H1 (cell line): ENCODE measurements around the gene SLC6A7. TPM values are rescaled to one million over a fixed set of nuclear protein-coding genes. Genes with fewer than 3 reads are reported as not detected.

Experiments used
- CTCF ChIA-PET: fragments of 300-600 bp; sonication (Branson Sonifier 250); formaldehyde crosslinking; loops from one replicate; lab custom pipeline; 2021; ENCODE audit not compliant: partially characterized antibody; lab: Charles Lee
- POLR2A ChIA-PET: fragments of 300-600 bp; sonication (Branson Sonifier 250); formaldehyde crosslinking; loops from one replicate; lab custom pipeline; 2021; ENCODE audit warnings: inconsistent platforms; ENCODE audit not compliant: partially characterized antibody; lab: Charles Lee
- DNase-seq, 2 experiments: peaks; one replicate each; pipeline versions ENCODE4 v3.0.0 to v3.0.0-alpha.2; 2010 to 2022; ENCODE audit warnings: low spot score in 2 of 2, low read depth in 1 of 2, mixed read lengths in 1 of 2
- FAIRE-seq: peaks from 2 replicates; lab custom pipeline; 2011; peaks lifted over from hg19 to GRCh38; lab: Jason Lieb, UNC
- H2AFZ ChIP-seq: 2 replicates; pipeline ENCODE4 v1.8.1; 2012; ENCODE audit warnings: low read length, inconsistent platforms
- H2AK5ac ChIP-seq: 2 replicates; pipeline ENCODE4 v1.6.1; 2013; ENCODE audit warnings: low read depth, low read length
- H2BK120ac ChIP-seq: replicated peaks from 2 replicates; pipeline ENCODE3; 2013; ENCODE audit warnings: low read depth, low read length, inconsistent platforms
- H2BK12ac ChIP-seq: 2 replicates; pipeline ENCODE4 v1.6.1; 2013; ENCODE audit warnings: low read depth, low read length
- H2BK15ac ChIP-seq: 2 replicates; pipeline ENCODE4 v1.6.1; 2013; ENCODE audit warnings: low read length
- H2BK20ac ChIP-seq: 2 replicates; pipeline ENCODE4 v1.6.1; 2013; ENCODE audit warnings: low read length
- H2BK5ac ChIP-seq: 2 replicates; pipeline ENCODE4 v1.6.1; 2013; ENCODE audit warnings: low read depth, low read length
- H3K14ac ChIP-seq: 2 replicates; pipeline ENCODE4 v1.6.1; 2013; ENCODE audit warnings: inconsistent platforms; ENCODE audit not compliant: insufficient read length
- H3K18ac ChIP-seq: 2 replicates; pipeline ENCODE4 v1.6.1; 2013; ENCODE audit warnings: low read length; ENCODE audit errors: extremely low read depth
- H3K23ac ChIP-seq: 2 replicates; pipeline ENCODE4 v1.6.1; 2013; ENCODE audit warnings: inconsistent platforms; ENCODE audit not compliant: insufficient read length
- H3K23me2 ChIP-seq: 2 replicates; pipeline ENCODE4 v1.6.1; 2013; ENCODE audit warnings: low read depth, low read length
- H3K27ac ChIP-seq: 2 replicates; pipeline ENCODE4 v1.6.1; 2011; ENCODE audit warnings: low read depth, low read length, inconsistent platforms
- H3K27me3 ChIP-seq, 4 experiments: replicated peaks in 1 of 4; 1 replicate in 1 of 4; 2 replicates in 3 of 4; pipeline versions ENCODE4 v1.6.1 to v1.8.1; 2011 to 2013; ENCODE audit warnings: low read length in 3 of 4, mild to moderate bottlenecking in 3 of 4, inconsistent platforms in 2 of 4, mixed read lengths in 2 of 4, moderate library complexity in 1 of 4; ENCODE audit not compliant: control insufficient read depth in 3 of 4, insufficient read depth in 3 of 4; ENCODE audit errors: extremely low read depth in 1 of 4
- H3K36me3 ChIP-seq, 4 experiments: 2 replicates each; pipeline versions ENCODE4 v1.6.1 to v1.8.1; 2011 to 2013; ENCODE audit warnings: mild to moderate bottlenecking in 4 of 4, low read length in 3 of 4, moderate library complexity in 2 of 4, control low read depth in 1 of 4, inconsistent platforms in 1 of 4; ENCODE audit not compliant: insufficient read depth in 4 of 4, control insufficient read depth in 2 of 4
- H3K4ac ChIP-seq: replicated peaks from 2 replicates; pipeline ENCODE3; 2013; ENCODE audit warnings: low read length, low read depth, mixed read lengths, inconsistent platforms; ENCODE audit not compliant: insufficient read length
- H3K4me1 ChIP-seq, 4 experiments: replicated peaks in 1 of 4; 1 replicate in 1 of 4; 2 replicates in 3 of 4; pipeline versions ENCODE4 v1.6.1 to v1.8.1; 2011 to 2013; ENCODE audit warnings: low read length in 3 of 4, inconsistent platforms in 2 of 4, mixed read lengths in 1 of 4; ENCODE audit not compliant: insufficient read depth in 4 of 4, control insufficient read depth in 3 of 4
- H3K4me2 ChIP-seq, 2 experiments: 2 replicates each; pipeline versions ENCODE4 v1.6.1 to v1.8.1; 2011 to 2013; ENCODE audit warnings: low read depth in 2 of 2, low read length in 2 of 2, control low read depth in 1 of 2, inconsistent platforms in 1 of 2, mild to moderate bottlenecking in 1 of 2; ENCODE audit not compliant: insufficient read depth in 1 of 2
- H3K4me3 ChIP-seq, 4 experiments: fragments of 200-600, 300-600 bp in 1 of 4; sonication (generic), shearing (Covaris generic), sonication (Bioruptor Twin) in 1 of 4; 2 replicates each; pipeline versions ENCODE4 v1.5.1 to v1.8.1; 2011 to 2016; ENCODE audit warnings: low read length in 4 of 4, low read depth in 3 of 4, control low read depth in 2 of 4, inconsistent platforms in 2 of 4, mild to moderate bottlenecking in 2 of 4, mixed read lengths in 1 of 4, moderate library complexity in 1 of 4; ENCODE audit not compliant: insufficient read depth in 2 of 4; ENCODE audit errors: extremely low read depth in 1 of 4
- H3K56ac ChIP-seq: replicated peaks from 2 replicates; pipeline ENCODE3; 2013; ENCODE audit warnings: low read depth, mild to moderate bottlenecking, mixed read lengths, low read length, inconsistent platforms; ENCODE audit not compliant: insufficient read length
- H3K79me1 ChIP-seq: 2 replicates; pipeline ENCODE4 v1.6.1; 2013; ENCODE audit warnings: low read depth, low read length, control low read depth
- H3K79me2 ChIP-seq, 2 experiments: 2 replicates each; pipeline versions ENCODE4 v1.6.1 to v1.8.1; 2012 to 2013; ENCODE audit warnings: low read length in 2 of 2, mild to moderate bottlenecking in 2 of 2, inconsistent platforms in 1 of 2; ENCODE audit not compliant: insufficient read depth in 2 of 2, control insufficient read depth in 1 of 2
- H3K9ac ChIP-seq, 4 experiments: replicated peaks in 1 of 4; 1 replicate in 1 of 4; 2 replicates in 3 of 4; pipeline versions ENCODE4 v1.6.1 to v1.8.1; 2011 to 2013; ENCODE audit warnings: low read depth in 3 of 4, low read length in 3 of 4, control low read depth in 2 of 4, mild to moderate bottlenecking in 2 of 4, moderate library complexity in 2 of 4, inconsistent platforms in 1 of 4; ENCODE audit errors: extremely low read depth in 1 of 4
- H3K9me3 ChIP-seq, 2 experiments: 2 replicates each; pipeline versions ENCODE4 v1.6.1 to v1.8.1; 2012 to 2013; ENCODE audit warnings: mild to moderate bottlenecking in 2 of 2, moderate library complexity in 2 of 2, control low read depth in 1 of 2, inconsistent platforms in 1 of 2, low read depth in 1 of 2, low read length in 1 of 2, mixed read lengths in 1 of 2; ENCODE audit not compliant: insufficient read depth in 2 of 2
- H4K20me1 ChIP-seq, 2 experiments: replicated peaks in 1 of 2; 2 replicates each; pipeline versions ENCODE3 to v1.8.1; 2011 to 2013; ENCODE audit warnings: inconsistent platforms in 2 of 2, low read length in 2 of 2, mild to moderate bottlenecking in 1 of 2; ENCODE audit not compliant: insufficient read depth in 2 of 2, control insufficient read depth in 1 of 2
- H4K5ac ChIP-seq: 2 replicates; pipeline ENCODE4 v1.6.1; 2013; ENCODE audit warnings: low read length, low read depth, mixed read lengths, inconsistent platforms; ENCODE audit not compliant: insufficient read length
- H4K8ac ChIP-seq: 2 replicates; pipeline ENCODE4 v1.8.0; 2013; ENCODE audit warnings: mild to moderate bottlenecking, moderate library complexity, low read length, inconsistent platforms; ENCODE audit not compliant: insufficient read depth; ENCODE audit errors: extremely low read depth
- H4K91ac ChIP-seq: replicated peaks from 2 replicates; pipeline ENCODE3; 2013; ENCODE audit warnings: low read length, mixed read lengths, inconsistent platforms; ENCODE audit not compliant: insufficient read length
- NANOG ChIP-seq: IDR thresholded peaks from 2 replicates; pipeline ENCODE4 v1.6.1; 2011; ENCODE audit warnings: low read length, low read depth, mild to moderate bottlenecking, inconsistent platforms; ENCODE audit not compliant: insufficient read depth, poor library complexity, severe bottlenecking
- RXRA ChIP-seq: IDR thresholded peaks from 2 replicates; pipeline ENCODE4 v1.6.1; 2011; ENCODE audit warnings: low read depth, mild to moderate bottlenecking, low read length, moderate library complexity; ENCODE audit not compliant: insufficient read depth
- ZNF274 ChIP-seq: IDR thresholded peaks from 2 replicates; pipeline ENCODE4 v1.7.0; 2012; ENCODE audit warnings: low read length, borderline replicate concordance; ENCODE audit errors: extremely low read depth
- WGBS, 2 experiments: shearing (Covaris generic) in 1 of 2; methylation state at CpG; one replicate each; pipeline versions ENCODE4 v1.1.6 to v1.1.7; 2013 to 2015; ENCODE audit warnings: low lambda C conversion rate in 2 of 2, mixed read lengths in 2 of 2, inconsistent platforms in 1 of 2, low coverage in 1 of 2, missing lambda C conversion rate in 1 of 2; ENCODE audit not compliant: insufficient replicate concordance in 2 of 2, insufficient coverage in 1 of 2, insufficient read length in 1 of 2; ENCODE audit errors: extremely low coverage in 1 of 2, missing lambda C conversion rate in 1 of 2; 5-methylcytosine and 5-hydroxymethylcytosine counted together
- polyA plus RNA-seq, 7 experiments: library from polyadenylated mRNA; depleted of rRNA in 3 of 7; stranded (reverse) in 5 of 7; unstranded in 2 of 7; fragments of >200 nt in 5 of 7; fragments of 200-250 nt in 2 of 7; gene quantifications; 1 replicate in 5 of 7; 2 replicates in 1 of 7; 4 replicates in 1 of 7; pipeline versions ENCODE4 v1.2.1 to v1.2.3, GENCODE V29; 2011 to 2013; ENCODE audit warnings: missing spikeins in 2 of 7, mixed read lengths in 2 of 7
- total RNA-seq: library from RNA; stranded (reverse); fragmentation: NEBNext Ultra II Directional; extraction: Animal tissue kit (Norgen Biotek cat#: 25700); gene quantifications from 2 replicates; pipeline ENCODE4 v1.2.1, GENCODE V29; 2021

Gene SLC6A7
- total and polyA plus RNA-seq, 2 of the 8 experiments (the other 6 are each of a cell fraction or from before 2014, with no cell fraction given): 0.07 to 0.12 TPM

GRCh38 chr5:150162142-150162513, 27.7 kb upstream of the SLC6A7 start:
- no peak overlapping the region for H4K91ac ChIP-seq
- CTCF ChIA-PET: interaction anchor here (0.5 to 15.3 kb wide), 44 partner anchors 9 to 293 kb away, joined by 3 to 372 read pairs (median 4); partner anchors contain the start of gene SLC6A7
- peaks cover 3 to 10% (median 6%) of the 10 kb centered on the region in 4 experiments for H3K4me1 ChIP-seq
- H3K18ac ChIP-seq: no peak overlapping the region
- no peak overlapping the region for H3K23ac ChIP-seq
- H2BK12ac ChIP-seq: no peak overlapping the region
- H2BK5ac ChIP-seq: no peak overlapping the region
- H3K9ac ChIP-seq: no peak overlapping the region
- H3K56ac ChIP-seq: no peak overlapping the region
- H3K27ac ChIP-seq: no peak overlapping the region
- H2AK5ac ChIP-seq: no peak overlapping the region
- POLR2A ChIA-PET: interaction anchor here (1.1 kb wide), 2 partner anchors 54 to 58 kb away, joined by 3 read pairs; no protein-coding TSS in a partner anchor
- H3K4me2 ChIP-seq: no peak overlapping the region
- peaks cover 0 to 4% of the 10 kb centered on the region in 2 experiments for H4K20me1 ChIP-seq
- no peak overlapping the region for H2BK15ac ChIP-seq
- no peak overlapping the region for H2AFZ ChIP-seq
- FAIRE-seq (no peak), DNase-seq (no peak)
- no peaks in the 10 kb centered on the region for H3K79me2 ChIP-seq
- no peak overlapping the region for H3K14ac ChIP-seq
- H4K5ac ChIP-seq: no peak overlapping the region
- H3K23me2 ChIP-seq: peaks cover 1% of the 10 kb centered on the region; the same call in 1 of the 2 replicates
- TF ChIP-seq RXRA (no peak), NANOG (no peak), ZNF274 (no peak)
- TF ChIP-seq, all 59 proteins: peak for 0
- Histone ChIP-seq H4K8ac (peak overlapping the region; percentile 9; the same call in 1 of the 2 replicates), H3K27me3 (peaks cover 27 to 37% (median 33%) of the 10 kb centered on the region in 4 experiments), H3K4me3 (no peak overlapping the region), H2BK20ac (no peak overlapping the region), H3K4ac (no peak overlapping the region), H2BK120ac (no peak overlapping the region), H3K9me3 (no peaks in the 10 kb centered on the region), H3K79me1 (no peaks in the 10 kb centered on the region), H3K36me3 (no peaks in the 10 kb centered on the region; a peak in 1 of 8 replicates)
- WGBS, 2 experiments: 91% methylated on average over 3 of the region's 3 CpGs; no CpG with 5 or more reads in 1 of the 2 experiments
